ENCODE measurements around the gene PCBD1. TPM values are rescaled to one million over a fixed set of nuclear protein-coding genes. Genes with fewer than 3 reads are reported as not detected.

The PCBD1 gene
- total RNA-seq, 1 donor from 2014 or later = 23.9 TPM

DNA sequence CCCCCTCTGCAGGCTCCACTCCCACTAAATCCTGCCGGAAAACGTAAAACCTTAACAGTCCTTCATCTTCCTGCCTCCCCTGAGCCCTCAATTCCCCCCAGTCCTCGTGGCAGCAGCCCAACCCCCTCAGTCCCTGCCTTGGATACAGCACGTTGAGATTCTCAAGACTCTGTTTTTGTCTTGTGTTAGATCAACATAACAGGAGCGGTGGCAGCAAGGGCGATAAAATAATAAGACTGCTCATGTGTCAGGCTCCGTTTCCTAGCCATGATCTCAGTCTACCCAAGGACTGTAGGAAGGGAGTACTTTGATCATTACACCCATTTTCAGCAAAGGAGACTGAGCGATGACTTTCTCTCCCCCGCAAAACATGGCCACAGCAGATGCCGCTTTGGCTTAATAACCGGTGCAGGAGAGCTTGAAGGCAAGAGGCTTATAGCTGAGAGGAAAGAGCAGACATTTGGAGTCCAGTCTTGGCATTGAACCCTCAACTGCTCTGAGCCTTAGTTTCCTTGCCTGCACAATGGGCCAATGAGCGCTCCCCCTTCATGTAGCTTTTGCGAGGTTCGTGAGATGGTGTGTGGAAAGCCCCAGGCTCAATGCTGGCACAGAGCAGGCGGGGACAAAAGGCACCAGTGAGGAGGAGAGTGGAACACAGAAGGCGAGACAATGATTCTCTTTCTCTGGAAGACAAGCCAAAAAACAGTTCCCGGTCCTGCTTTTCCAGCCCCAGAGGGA lies 42.1 kb upstream of the PCBD1 start:
- Mint-ChIP-seq H3K27me3 (ENCODE audit: unreplicated experiment) (peaks cover 9% of the 10 kb centered on the region), H3K4me1 (ENCODE audit: unreplicated experiment) (peaks cover 2% of the 10 kb centered on the region), H3K9me3 (ENCODE audit: unreplicated experiment) (no peaks in the 10 kb centered on the region), H3K27ac (ENCODE audit: unreplicated experiment) (no peak overlapping the region), H3K36me3 (ENCODE audit: low read depth, unreplicated experiment) (no peaks in the 10 kb centered on the region), H3K4me3 (ENCODE audit: unreplicated experiment) (no peak overlapping the region)
- TF ChIP-seq, protein P1, sequence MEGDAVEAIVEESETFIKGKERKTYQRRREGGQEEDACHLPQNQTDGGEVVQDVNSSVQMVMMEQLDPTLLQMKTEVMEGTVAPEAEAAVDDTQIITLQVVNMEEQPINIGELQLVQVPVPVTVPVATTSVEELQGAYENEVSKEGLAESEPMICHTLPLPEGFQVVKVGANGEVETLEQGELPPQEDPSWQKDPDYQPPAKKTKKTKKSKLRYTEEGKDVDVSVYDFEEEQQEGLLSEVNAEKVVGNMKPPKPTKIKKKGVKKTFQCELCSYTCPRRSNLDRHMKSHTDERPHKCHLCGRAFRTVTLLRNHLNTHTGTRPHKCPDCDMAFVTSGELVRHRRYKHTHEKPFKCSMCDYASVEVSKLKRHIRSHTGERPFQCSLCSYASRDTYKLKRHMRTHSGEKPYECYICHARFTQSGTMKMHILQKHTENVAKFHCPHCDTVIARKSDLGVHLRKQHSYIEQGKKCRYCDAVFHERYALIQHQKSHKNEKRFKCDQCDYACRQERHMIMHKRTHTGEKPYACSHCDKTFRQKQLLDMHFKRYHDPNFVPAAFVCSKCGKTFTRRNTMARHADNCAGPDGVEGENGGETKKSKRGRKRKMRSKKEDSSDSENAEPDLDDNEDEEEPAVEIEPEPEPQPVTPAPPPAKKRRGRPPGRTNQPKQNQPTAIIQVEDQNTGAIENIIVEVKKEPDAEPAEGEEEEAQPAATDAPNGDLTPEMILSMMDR (IDR thresholded peaks at IDR 0.05; ENCODE audit: unreplicated experiment) = no peak
- no peak for DNase-seq (ENCODE audit: low spot score)

GRCh38 chr10:70928140-70928539 lies 39.8 kb upstream of the PCBD1 start:
- H3K36me3 Mint-ChIP-seq (ENCODE audit: low read depth, unreplicated experiment) = no peaks in the 10 kb centered on the region
- TF ChIP-seq, protein P1 (IDR thresholded peaks at IDR 0.05; ENCODE audit: unreplicated experiment) = no peak
- peaks cover 7% of the 10 kb centered on the region for H3K27me3 Mint-ChIP-seq (ENCODE audit: unreplicated experiment)
- H3K27ac Mint-ChIP-seq (ENCODE audit: unreplicated experiment) = no peak overlapping the region
- no peaks in the 10 kb centered on the region for H3K4me1 Mint-ChIP-seq (ENCODE audit: unreplicated experiment)
- no peak overlapping the region for H3K4me3 Mint-ChIP-seq (ENCODE audit: unreplicated experiment)
- no peak for DNase-seq (ENCODE audit: low spot score)
- no peaks in the 10 kb centered on the region for H3K9me3 Mint-ChIP-seq (ENCODE audit: unreplicated experiment)

GRCh38 chr10:70927189-70927943 lies 39.0 kb upstream of the PCBD1 start:
- H3K36me3 Mint-ChIP-seq (ENCODE audit: low read depth, unreplicated experiment) = no peaks in the 10 kb centered on the region
- H3K4me1 Mint-ChIP-seq (ENCODE audit: unreplicated experiment) = no peaks in the 10 kb centered on the region
- TF ChIP-seq, protein P1 (IDR thresholded peaks at IDR 0.05; ENCODE audit: unreplicated experiment) = no peak
- DNase-seq (ENCODE audit: low spot score) = no peak
- no peaks in the 10 kb centered on the region for H3K9me3 Mint-ChIP-seq (ENCODE audit: unreplicated experiment)
- no peak overlapping the region for H3K27ac Mint-ChIP-seq (ENCODE audit: unreplicated experiment)
- no peak overlapping the region for H3K4me3 Mint-ChIP-seq (ENCODE audit: unreplicated experiment)
- peaks cover 7% of the 10 kb centered on the region for H3K27me3 Mint-ChIP-seq (ENCODE audit: unreplicated experiment)

- H3K27me3 Mint-ChIP-seq (ENCODE audit: unreplicated experiment) = peaks cover 7% of the 10 kb centered on the region
- no peak overlapping the region for H3K27ac Mint-ChIP-seq (ENCODE audit: unreplicated experiment)
- H3K4me3 Mint-ChIP-seq (ENCODE audit: unreplicated experiment) = no peak overlapping the region
- no peaks in the 10 kb centered on the region for H3K4me1 Mint-ChIP-seq (ENCODE audit: unreplicated experiment)
- H3K9me3 Mint-ChIP-seq (ENCODE audit: unreplicated experiment) = no peaks in the 10 kb centered on the region
- no peak for DNase-seq (ENCODE audit: low spot score)
- no peaks in the 10 kb centered on the region for H3K36me3 Mint-ChIP-seq (ENCODE audit: low read depth, unreplicated experiment)
- TF ChIP-seq, protein P1 (IDR thresholded peaks at IDR 0.05; ENCODE audit: unreplicated experiment) = no peak
These were observed 38.0 kb upstream of the PCBD1 start for GRCh38 chr10:70926226-70927000.

All from endothelial cell (in vitro differentiated cells).